Hematopoietic multipotent progenitor cell (in vitro differentiated cells): ENCODE measurements around the gene NME3. TPM values are rescaled to one million over a fixed set of nuclear protein-coding genes. Genes with fewer than 3 reads are reported as not detected.
"Not testable (repeated sequence)": the region's sequence is repeated elsewhere in the genome, so short reads cannot be mapped to it uniquely, and the experiment has no call there.

ENCODE experiments used
- DNase-seq, 3 donors: peaks; one replicate each; pipeline ENCODE4 v3.0.0-alpha.2; 2011 to 2015; ENCODE audit warnings: low read depth in 2 of 3, low spot score in 2 of 3
- total RNA-seq: library from RNA; depleted of rRNA; stranded (reverse); fragments of >200 nt; gene quantifications from one replicate; pipeline ENCODE4 v1.2.3, GENCODE V29; 2012

The NME3 gene
- total RNA-seq, 1 donor = 46.3 TPM

- no peak for DNase-seq
These were observed 17.1 kb downstream of the NME3 start for GRCh38 chr16:1754204-1754603.

- DNase-seq = no peak
These were observed 18.5 kb downstream of the NME3 start for GRCh38 chr16:1752853-1753252.

DNA sequence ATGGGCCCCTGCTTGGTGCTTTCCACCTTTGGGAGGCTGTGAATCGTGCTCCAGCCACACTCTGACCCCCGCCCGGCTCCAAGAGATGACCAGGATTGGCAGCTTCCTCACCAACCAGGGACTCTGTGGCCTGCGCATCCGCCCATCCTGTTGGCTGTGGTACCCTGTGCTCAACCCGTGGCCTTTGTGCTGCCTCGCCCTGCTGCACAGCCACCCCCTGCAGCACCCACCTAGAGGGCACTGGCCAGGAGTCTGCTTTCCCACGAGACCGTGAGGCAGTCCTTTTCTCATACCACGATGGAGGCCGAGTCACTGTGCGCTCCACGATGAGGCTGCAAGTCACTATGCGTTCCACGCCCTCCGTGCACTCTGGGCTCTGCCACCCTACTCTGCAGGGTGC lies 19.4 kb downstream of the NME3 start:
- DNase-seq = no peak

DNA sequence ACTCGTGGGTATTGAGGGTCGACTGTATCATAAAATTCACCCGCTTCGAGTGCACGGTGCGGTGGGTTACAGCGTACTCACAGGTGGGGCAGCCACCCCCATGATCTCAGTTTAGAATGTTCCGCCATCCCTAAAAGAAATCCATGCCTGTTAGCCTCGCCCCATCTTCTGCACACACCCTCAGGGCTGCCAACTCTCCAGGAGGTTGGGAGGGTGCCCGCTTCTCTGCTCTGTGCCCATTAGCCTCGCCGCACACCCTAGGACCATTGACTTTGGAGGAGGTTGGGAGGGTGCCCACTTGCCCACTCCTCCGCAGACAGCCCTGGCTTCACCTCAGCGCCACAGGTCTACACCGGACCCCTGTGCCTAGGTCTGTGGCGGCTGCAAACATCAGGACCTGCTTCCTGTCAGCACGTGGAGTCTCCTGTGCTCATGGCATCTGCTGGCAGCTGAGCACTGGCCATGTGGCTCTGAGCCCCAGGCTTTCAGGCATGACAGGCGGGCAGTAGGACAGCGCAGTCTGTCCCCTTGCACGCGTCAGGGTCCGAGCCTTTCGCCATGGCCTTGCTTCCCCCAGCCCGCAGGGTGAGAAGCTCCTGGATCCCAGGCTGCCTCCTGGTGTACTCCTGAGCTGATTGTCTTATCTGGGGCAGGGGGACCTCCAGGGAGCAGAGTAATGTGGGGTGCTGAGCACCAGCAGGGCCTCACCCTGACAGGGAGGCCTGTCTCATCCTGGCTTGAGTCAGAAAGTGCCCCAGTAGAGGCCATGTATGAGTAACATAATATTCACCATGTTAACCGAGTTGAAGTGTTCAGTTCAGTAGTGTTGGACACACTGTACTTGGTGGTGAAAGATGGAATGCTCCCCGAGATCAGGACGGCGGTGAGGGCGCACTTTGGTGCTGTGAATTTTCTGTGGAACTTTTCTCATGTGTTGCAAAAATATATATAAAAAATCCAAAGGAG lies 21.9 kb downstream of the NME3 start:
- no peak for DNase-seq

- no peak for DNase-seq
These were observed 23.4 kb downstream of the NME3 start for GRCh38 chr16:1747934-1748333.

DNA sequence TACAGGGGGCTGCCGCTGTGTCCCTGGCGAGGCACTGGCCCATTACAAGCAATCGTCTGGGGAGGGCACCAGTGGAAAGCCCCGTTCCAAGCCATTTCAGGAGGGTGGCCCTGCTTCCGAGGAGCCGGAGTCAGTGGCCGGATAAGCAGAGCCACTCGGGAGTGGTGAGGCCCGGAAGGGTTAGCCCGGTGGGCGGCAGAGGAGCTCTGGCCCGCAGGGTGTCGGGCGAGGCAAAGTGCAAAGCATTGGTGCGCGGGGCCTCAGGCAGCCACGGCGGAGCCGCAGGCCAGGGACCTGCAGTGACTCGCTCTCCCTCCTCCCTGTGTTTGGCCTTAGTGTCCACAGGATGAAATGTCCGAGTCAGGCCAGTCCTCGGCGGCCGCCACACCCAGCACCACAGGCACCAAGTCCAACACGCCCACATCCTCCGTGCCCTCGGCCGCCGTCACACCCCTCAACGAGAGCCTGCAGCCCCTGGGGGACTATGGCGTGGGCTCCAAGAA lies 24.6 kb downstream of the NME3 start:
- DNase-seq = no peak

- DNase-seq = no peak
These were observed 25.2 kb downstream of the NME3 start for GRCh38 chr16:1745900-1746692.

DNA sequence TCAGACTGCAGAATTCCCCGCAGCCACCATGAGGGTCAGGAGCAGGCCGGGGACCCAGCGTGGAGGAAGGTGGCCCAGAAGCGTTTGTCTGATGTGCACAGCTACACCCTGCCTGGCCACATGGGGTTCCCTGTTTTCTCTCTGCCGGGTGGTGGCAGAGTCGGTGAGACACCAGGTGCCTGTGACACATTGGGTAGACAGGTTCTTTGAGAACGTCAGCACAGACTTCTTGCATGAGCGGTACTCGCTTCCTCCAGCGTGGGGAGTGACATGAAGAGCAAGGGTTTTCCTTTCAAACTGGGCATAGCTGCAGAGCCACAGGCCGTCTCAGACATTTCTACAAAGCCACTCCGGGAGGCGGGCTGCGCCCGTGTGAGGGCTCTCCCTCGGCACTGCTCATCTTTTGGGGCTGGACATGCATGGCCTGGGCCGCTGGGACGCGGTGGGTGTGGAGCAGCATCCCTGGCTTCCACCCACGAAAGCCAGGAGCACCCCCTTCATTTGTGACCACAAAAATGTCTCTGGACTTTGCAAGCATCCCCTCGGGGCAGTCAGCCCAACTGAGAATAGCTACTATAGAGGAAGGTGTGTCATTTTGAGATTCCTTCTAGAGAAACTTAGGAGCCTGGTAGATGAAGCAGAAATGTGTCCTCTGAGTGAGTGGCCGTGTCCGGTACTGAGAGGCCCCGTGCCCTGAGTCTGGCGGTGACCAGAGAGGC lies 26.0 kb downstream of the NME3 start:
- DNase-seq = no peak

DNA sequence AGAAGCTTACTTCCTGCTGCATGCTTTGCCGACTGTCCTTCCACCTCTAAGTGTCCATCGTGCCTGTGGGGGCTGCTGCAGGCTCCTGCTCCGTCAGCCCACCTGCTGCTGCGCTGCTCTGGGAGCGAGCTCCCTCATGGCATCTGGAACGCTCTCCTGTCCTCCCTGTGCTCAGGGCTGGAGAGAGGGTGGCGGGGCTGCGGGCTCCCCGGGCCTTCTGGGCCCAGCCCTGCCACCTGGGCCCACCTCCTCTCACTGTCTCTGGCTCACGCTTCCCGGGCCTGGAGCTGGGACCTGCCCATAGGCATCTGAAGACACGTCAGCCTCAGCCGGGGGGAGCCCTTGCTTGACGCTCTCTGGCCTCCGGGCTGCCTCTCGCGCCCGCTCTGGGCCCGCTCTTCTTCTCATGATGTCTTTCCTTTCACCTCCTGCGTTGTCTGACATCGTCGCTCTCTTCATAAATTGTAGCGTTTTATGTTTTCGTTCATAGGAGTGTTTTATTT lies 27.0 kb downstream of the NME3 start:
- DNase-seq = no peak

DNA sequence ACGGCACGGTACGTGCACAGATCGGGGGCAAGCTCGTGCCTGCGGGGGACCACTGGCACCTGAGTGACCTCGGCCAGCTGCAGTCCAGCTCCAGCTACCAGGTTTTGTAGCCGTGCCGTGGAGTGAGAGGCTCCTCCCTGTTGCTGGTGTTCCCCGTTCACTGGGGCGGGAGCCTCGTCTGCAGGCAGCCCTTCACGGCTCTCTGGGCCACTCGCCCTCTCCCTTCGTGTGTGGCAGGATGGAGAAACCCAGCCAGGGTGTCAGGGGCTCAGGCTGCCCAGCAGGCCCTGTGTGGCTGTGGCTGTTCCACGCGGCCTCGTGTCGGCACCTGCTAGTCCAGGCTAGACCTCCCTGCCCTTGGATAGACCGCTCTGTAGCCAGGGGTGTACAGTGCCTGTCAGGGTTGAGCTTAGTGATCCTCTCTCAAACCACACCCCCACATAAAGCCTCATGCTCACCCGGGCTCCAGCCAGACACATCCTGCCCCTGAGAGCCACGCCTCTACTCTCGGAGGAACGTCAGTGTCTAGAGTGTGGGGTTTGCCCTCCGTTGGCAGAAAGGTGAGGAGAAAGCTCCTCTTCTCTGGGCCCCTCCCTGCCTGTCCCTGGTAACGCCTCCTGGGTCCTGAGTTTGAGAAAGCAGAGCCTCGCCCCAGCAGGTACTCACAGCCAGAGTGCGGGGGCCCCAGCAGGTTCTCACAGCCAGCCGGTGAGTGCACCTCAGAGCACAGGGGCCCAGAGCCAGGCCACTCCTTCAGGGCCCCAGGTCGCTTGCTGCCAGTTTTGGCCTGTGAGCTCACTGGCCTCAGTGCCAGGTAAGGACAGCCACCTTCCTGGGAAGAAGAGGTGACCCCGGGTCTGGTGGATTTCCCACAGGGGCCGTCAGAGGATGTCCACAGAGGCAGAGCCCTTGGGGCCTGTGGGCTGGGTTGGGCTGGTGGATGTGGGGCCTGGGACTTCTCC lies 27.7 kb downstream of the NME3 start:
- no peak for DNase-seq

GRCh38 chr16:1741553-1742165 lies 29.7 kb downstream of the NME3 start:
- DNase-seq = no peak

GRCh38 chr16:1740781-1741490 lies 30.4 kb downstream of the NME3 start:
- DNase-seq = no peak

GRCh38 chr16:1740234-1740633 lies 31.1 kb downstream of the NME3 start:
- DNase-seq = no peak

GRCh38 chr16:1734816-1735215 lies 36.5 kb downstream of the NME3 start:
- DNase-seq = no peak

GRCh38 chr16:1734123-1734522 lies 37.2 kb downstream of the NME3 start:
- no peak for DNase-seq

- DNase-seq = not testable (repeated sequence)
These were observed 38.8 kb downstream of the NME3 start for GRCh38 chr16:1732551-1732987.

- no peak for DNase-seq
These were observed 39.3 kb downstream of the NME3 start for GRCh38 chr16:1732071-1732470.

DNA sequence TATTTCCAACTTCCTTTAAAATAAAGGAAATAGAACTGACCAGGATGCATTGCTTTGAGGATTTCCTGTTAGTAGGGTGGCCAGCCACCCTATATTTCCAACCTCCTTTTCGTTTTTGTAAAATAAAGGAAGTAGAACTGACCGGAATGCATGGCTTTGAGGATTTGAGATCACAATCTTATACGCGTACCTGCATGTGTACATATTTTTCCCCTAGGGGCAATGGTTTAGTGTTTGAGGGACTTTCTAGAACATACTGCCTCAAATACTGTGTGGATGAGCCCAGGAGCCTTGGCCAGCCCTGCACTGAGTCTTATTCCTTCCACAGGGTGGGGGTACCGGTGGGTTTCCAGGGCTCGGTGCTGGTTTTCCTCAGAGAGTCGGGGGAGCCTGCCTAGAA lies 39.7 kb downstream of the NME3 start:
- DNase-seq = no peak
